ENCODE data around the gene CDH12.

- no peak for TF ChIP-seq EZH2 (IDR thresholded peaks at IDR 0.05; ENCODE audit: insufficient read depth, poor library complexity, severe bottlenecking)
- TF ChIP-seq EZH2phosphoT487 (IDR thresholded peaks at IDR 0.05; ENCODE audit: insufficient read depth, low read depth), result no peak
Observed at GRCh38 chr5:21820527-21820926, 1032.6 kb downstream of the CDH12 start.
